ENCODE data around the gene CACNA2D3. TPM values are rescaled to one million over a fixed set of nuclear protein-coding genes. Genes with fewer than 3 reads are reported as not detected.

CACNA2D3 gene
- total RNA-seq, 1 donor from 2014 or later: 2.5 TPM

DNA sequence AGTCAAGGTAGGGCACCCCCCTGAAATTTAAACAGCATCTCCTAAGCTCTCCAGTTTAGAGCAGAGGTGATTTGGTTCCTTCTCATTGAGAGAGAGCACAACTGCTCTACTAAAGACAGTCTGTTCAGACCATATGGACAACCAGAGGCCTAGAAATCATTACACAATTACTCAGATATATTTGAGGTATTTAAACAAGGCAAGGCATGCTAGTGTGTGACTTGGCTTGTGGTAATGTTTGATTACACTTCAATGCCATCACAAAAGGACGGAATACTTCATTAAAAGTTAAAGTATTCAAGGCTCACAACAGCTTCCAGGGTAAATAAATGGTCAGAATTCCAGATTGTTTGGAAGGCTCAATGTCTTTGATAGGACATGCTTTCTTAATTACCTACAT lies 695.3 kb downstream of the CACNA2D3 start:
- TF ChIP-seq, protein P1, sequence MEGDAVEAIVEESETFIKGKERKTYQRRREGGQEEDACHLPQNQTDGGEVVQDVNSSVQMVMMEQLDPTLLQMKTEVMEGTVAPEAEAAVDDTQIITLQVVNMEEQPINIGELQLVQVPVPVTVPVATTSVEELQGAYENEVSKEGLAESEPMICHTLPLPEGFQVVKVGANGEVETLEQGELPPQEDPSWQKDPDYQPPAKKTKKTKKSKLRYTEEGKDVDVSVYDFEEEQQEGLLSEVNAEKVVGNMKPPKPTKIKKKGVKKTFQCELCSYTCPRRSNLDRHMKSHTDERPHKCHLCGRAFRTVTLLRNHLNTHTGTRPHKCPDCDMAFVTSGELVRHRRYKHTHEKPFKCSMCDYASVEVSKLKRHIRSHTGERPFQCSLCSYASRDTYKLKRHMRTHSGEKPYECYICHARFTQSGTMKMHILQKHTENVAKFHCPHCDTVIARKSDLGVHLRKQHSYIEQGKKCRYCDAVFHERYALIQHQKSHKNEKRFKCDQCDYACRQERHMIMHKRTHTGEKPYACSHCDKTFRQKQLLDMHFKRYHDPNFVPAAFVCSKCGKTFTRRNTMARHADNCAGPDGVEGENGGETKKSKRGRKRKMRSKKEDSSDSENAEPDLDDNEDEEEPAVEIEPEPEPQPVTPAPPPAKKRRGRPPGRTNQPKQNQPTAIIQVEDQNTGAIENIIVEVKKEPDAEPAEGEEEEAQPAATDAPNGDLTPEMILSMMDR (conservative IDR thresholded peaks at IDR 0.05): no peak
- H3K9me3 Mint-ChIP-seq: no peaks in the 10 kb centered on the region
- no peak overlapping the region for H3K27ac Mint-ChIP-seq
- H3K4me1 Mint-ChIP-seq (ENCODE audit: unreplicated experiment): peaks cover 19% of the 10 kb centered on the region
- no peak overlapping the region for H3K4me3 Mint-ChIP-seq
- H3K36me3 Mint-ChIP-seq: no peaks in the 10 kb centered on the region
- H3K27me3 Mint-ChIP-seq: peaks cover 40% of the 10 kb centered on the region
- DNase-seq (ENCODE audit: extremely low spot score, unreplicated experiment): no peak

DNA sequence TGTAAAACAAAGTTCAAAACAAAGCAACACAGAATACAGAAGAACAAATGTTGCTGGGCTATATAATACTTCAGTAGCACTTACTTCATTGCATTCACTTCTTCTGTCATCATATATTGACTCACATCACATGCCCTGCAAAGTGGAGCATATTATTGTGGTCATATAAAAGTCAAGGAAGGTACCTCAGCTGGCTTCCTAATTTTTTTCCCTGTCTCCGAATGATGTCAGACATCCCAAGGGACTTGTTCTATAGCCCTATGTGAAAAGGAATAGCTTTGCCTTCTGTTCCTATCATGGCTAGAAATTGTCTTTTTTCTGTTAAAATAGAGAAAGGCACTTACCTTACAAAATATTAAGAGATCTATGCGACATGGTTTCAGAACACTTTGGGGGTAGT lies 696.1 kb downstream of the CACNA2D3 start:
- H3K27ac Mint-ChIP-seq: no peak overlapping the region
- peaks cover 19% of the 10 kb centered on the region for H3K4me1 Mint-ChIP-seq (ENCODE audit: unreplicated experiment)
- TF ChIP-seq, protein P1 (conservative IDR thresholded peaks at IDR 0.05): no peak
- H3K36me3 Mint-ChIP-seq: no peaks in the 10 kb centered on the region
- DNase-seq (ENCODE audit: extremely low spot score, unreplicated experiment): no peak
- H3K27me3 Mint-ChIP-seq: peaks cover 40% of the 10 kb centered on the region
- H3K4me3 Mint-ChIP-seq: no peak overlapping the region
- H3K9me3 Mint-ChIP-seq: no peaks in the 10 kb centered on the region

DNA sequence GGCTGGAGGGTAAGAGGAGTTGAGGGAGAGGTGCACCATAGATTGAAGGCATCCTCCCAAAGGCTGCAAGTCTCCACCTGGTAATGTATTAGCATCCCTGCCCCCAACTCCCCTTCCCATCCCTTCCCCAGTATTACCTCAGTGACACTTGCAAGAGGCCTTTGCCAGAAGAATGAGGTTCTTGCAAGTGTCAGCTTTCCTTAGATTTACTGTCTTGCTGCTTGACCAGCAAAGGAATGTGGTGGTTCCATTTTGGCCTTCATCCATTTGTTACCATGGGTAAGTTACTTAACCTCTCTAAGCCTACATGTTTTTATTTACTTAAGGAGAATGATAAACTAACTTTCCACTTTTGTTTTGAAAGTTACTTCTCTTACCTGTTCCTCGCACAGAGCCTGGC lies 696.6 kb downstream of the CACNA2D3 start:
- Mint-ChIP-seq H3K36me3 (no peaks in the 10 kb centered on the region), H3K4me3 (no peak overlapping the region), H3K27ac (no peak overlapping the region), H3K4me1 (ENCODE audit: unreplicated experiment) (peaks cover 19% of the 10 kb centered on the region), H3K27me3 (peaks cover 40% of the 10 kb centered on the region), H3K9me3 (no peaks in the 10 kb centered on the region)
- TF ChIP-seq, protein P1 (conservative IDR thresholded peaks at IDR 0.05): no peak
- no peak for DNase-seq (ENCODE audit: extremely low spot score, unreplicated experiment)

DNA sequence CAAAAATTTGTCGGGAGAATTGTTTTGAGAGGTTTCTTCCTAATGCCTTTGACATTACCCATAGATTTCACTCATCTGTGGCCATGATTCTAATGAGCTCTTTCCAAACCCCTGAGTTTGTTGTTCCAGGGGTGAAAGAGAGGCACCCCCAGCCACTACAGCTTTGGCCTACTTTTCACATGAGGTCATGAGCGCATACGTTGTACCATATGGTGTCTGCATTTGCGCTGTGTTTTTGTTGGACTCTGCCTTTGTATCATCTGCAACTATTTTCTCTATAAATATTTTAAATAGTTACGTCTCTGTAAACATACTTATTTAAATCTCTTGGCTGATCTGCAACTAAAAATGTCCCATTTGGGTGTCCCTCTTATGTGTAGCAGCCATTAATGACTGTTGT lies 697.6 kb downstream of the CACNA2D3 start:
- Mint-ChIP-seq H3K36me3 (no peaks in the 10 kb centered on the region), H3K27me3 (peaks cover 36% of the 10 kb centered on the region), H3K27ac (no peak overlapping the region), H3K9me3 (no peaks in the 10 kb centered on the region), H3K4me1 (ENCODE audit: unreplicated experiment) (peaks cover 19% of the 10 kb centered on the region), H3K4me3 (no peak overlapping the region)
- TF ChIP-seq, protein P1 (conservative IDR thresholded peaks at IDR 0.05): no peak
- DNase-seq (ENCODE audit: extremely low spot score, unreplicated experiment): no peak

DNA sequence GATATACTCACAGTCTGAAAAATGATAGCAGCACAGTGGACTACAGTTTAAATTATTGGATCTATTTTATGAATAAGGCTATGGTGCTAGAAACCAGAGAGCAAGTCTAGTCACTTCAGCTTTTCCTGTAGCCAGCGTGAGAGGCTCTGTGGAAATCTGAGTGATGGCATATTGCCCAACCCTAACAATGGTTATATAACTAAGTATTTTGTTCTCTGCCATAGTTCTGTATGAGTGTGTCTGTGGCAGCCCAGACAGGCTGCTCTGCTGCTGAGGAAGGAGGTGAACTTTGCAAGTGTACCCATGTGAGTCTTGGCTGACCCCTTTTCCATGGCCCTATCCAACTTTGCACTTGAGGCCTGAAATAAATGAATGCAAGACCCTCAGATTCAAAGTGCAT lies 699.9 kb downstream of the CACNA2D3 start:
- no peak for DNase-seq (ENCODE audit: extremely low spot score, unreplicated experiment)
- Mint-ChIP-seq H3K9me3 (no peaks in the 10 kb centered on the region), H3K27me3 (peaks cover 19% of the 10 kb centered on the region), H3K4me3 (no peak overlapping the region), H3K4me1 (ENCODE audit: unreplicated experiment) (peaks cover 21% of the 10 kb centered on the region), H3K27ac (no peak overlapping the region), H3K36me3 (no peaks in the 10 kb centered on the region)
- TF ChIP-seq, protein P1 (conservative IDR thresholded peaks at IDR 0.05): no peak

DNA sequence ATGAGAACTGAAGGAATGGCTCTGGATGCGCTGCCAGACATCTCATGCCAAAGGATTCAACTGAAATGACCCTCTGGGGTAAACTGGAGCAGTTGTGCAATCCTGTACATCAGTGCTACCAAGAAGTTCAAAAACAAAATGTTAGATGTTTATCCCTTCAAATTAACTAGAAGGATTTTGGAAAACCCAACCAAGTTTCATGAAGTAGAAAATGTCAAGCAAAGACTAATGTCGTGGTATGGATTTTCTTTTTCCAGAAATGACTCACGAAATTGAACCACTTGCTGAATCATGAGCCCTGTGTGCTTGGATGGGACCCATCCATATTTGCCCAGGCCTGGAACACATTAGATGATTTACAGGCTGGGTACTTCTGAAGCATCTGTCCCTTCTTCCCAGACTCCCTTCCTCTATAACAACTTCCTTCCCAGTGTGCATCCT lies 703.9 kb downstream of the CACNA2D3 start:
- Mint-ChIP-seq H3K36me3 (peaks cover 4% of the 10 kb centered on the region), H3K4me3 (no peak overlapping the region), H3K27ac (no peak overlapping the region), H3K27me3 (peaks cover 7% of the 10 kb centered on the region), H3K9me3 (peaks cover 6% of the 10 kb centered on the region), H3K4me1 (ENCODE audit: unreplicated experiment) (peaks cover 26% of the 10 kb centered on the region)
- TF ChIP-seq, protein P1 (conservative IDR thresholded peaks at IDR 0.05): no peak
- no peak for DNase-seq (ENCODE audit: extremely low spot score, unreplicated experiment)
